ENCODE measurements around the gene CYLD. TPM values are rescaled to one million over a fixed set of nuclear protein-coding genes. Genes with fewer than 3 reads are reported as not detected.

The CYLD gene
- total and polyA plus RNA-seq, 2 donors from 2014 or later: 8.9 to 48.0 TPM

- TF ChIP-seq CTCF (IDR thresholded peaks at IDR 0.05; ENCODE audit: borderline replicate concordance, extremely low read depth, insufficient read depth): no peak
- no peaks in the 10 kb centered on the region for H3K4me1 ChIP-seq (ENCODE audit: control insufficient read depth in 2 of 3, insufficient read depth in 2 of 3, low read depth in 1 of 3, low read length in 3 of 3)
- no peaks in the 10 kb centered on the region for H3K36me3 ChIP-seq (ENCODE audit: control insufficient read depth in 2 of 3, insufficient read depth in 3 of 3, low read length in 3 of 3)
- no peak overlapping the region for H3K27ac ChIP-seq (ENCODE audit: low read depth in 2 of 2, low read length in 2 of 2)
- H3K27me3 ChIP-seq (ENCODE audit: control insufficient read depth, insufficient read depth, low read length): no peaks in the 10 kb centered on the region
- FAIRE-seq (no peak), DNase-seq (no peak)
- intact Hi-C loops (cut with DNase I): no loop called here
- no peak overlapping the region for H3K4me3 ChIP-seq (ENCODE audit: low read length in 3 of 3)
- no peak overlapping the region for H3K9ac ChIP-seq (ENCODE audit: low read length in 3 of 3)
- H3K9me3 ChIP-seq (ENCODE audit: control insufficient read depth in 2 of 3, insufficient read depth in 1 of 3, low read length in 3 of 3): peaks cover 0 to 11% (median 0%) of the 10 kb centered on the region in 3 donors
Measured at GRCh38 chr16:50705436-50706110, 36.3 kb upstream of the CYLD start.

GRCh38 chr16:50706250-50706649 is 35.6 kb upstream of the CYLD start:
- no peak overlapping the region for H3K9ac ChIP-seq (ENCODE audit: low read length in 3 of 3)
- no peaks in the 10 kb centered on the region for H3K36me3 ChIP-seq (ENCODE audit: control insufficient read depth in 2 of 3, insufficient read depth in 3 of 3, low read length in 3 of 3)
- H3K4me3 ChIP-seq (ENCODE audit: low read length in 3 of 3): no peak overlapping the region
- H3K27me3 ChIP-seq (ENCODE audit: control insufficient read depth, insufficient read depth, low read length): no peaks in the 10 kb centered on the region
- no peak for FAIRE-seq
- H3K9me3 ChIP-seq (ENCODE audit: control insufficient read depth in 2 of 3, insufficient read depth in 1 of 3, low read length in 3 of 3): peaks cover 0 to 11% (median 0%) of the 10 kb centered on the region in 3 donors
- H3K27ac ChIP-seq (ENCODE audit: low read depth in 2 of 2, low read length in 2 of 2): no peak overlapping the region
- intact Hi-C loops (cut with DNase I): no loop called here
- DNase-seq: no peak
- no peaks in the 10 kb centered on the region for H3K4me1 ChIP-seq (ENCODE audit: control insufficient read depth in 2 of 3, insufficient read depth in 2 of 3, low read depth in 1 of 3, low read length in 3 of 3)
- no peak for TF ChIP-seq CTCF (IDR thresholded peaks at IDR 0.05; ENCODE audit: borderline replicate concordance, extremely low read depth, insufficient read depth)

GRCh38 chr16:50708373-50709060 is 33.4 kb upstream of the CYLD start:
- no peak for TF ChIP-seq CTCF (IDR thresholded peaks at IDR 0.05; ENCODE audit: borderline replicate concordance, extremely low read depth, insufficient read depth)
- peaks cover 0 to 11% (median 0%) of the 10 kb centered on the region in 3 donors for H3K9me3 ChIP-seq (ENCODE audit: control insufficient read depth in 2 of 3, insufficient read depth in 1 of 3, low read length in 3 of 3)
- intact Hi-C loops (cut with DNase I): no loop called here
- no peak for FAIRE-seq
- H3K4me3 ChIP-seq (ENCODE audit: low read length in 3 of 3): no peak overlapping the region
- H3K36me3 ChIP-seq (ENCODE audit: control insufficient read depth in 2 of 3, insufficient read depth in 3 of 3, low read length in 3 of 3): no peaks in the 10 kb centered on the region
- no peaks in the 10 kb centered on the region for H3K27me3 ChIP-seq (ENCODE audit: control insufficient read depth, insufficient read depth, low read length)
- no peak for DNase-seq
- H3K27ac ChIP-seq (ENCODE audit: low read depth in 2 of 2, low read length in 2 of 2): no peak overlapping the region
- no peaks in the 10 kb centered on the region for H3K4me1 ChIP-seq (ENCODE audit: control insufficient read depth in 2 of 3, insufficient read depth in 2 of 3, low read depth in 1 of 3, low read length in 3 of 3)
- no peak overlapping the region for H3K9ac ChIP-seq (ENCODE audit: low read length in 3 of 3)
